ENCODE measurements around the gene TAS2R5. TPM values are rescaled to one million over a fixed set of nuclear protein-coding genes. Genes with fewer than 3 reads are reported as not detected.

The TAS2R5 gene, protein sequence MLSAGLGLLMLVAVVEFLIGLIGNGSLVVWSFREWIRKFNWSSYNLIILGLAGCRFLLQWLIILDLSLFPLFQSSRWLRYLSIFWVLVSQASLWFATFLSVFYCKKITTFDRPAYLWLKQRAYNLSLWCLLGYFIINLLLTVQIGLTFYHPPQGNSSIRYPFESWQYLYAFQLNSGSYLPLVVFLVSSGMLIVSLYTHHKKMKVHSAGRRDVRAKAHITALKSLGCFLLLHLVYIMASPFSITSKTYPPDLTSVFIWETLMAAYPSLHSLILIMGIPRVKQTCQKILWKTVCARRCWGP
- total RNA-seq = 2.6 and 3.5 TPM in 2 replicates

DNA sequence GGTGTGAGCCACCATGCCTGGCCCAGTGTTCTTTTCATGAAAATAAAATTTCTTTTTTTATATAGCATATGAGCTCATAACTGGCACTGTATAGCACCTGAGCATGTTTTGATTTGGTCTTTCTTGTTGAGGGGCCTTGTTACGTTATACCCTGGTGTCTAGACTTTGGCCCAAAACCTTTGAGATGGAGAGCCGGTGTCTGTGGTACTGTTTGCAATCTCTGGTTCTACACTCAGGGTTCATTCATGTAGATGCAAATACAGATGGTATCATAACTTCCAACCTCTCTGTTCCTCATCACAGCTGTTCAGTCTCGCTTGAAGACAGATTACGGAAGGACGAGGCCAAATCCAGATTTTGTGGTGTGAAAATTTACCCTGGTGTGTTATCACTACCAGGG, at the start of gene TAS2R5:
TSS of gene TAS2R5 (plus strand) at position 301 of the 400 bp plus-strand sequence. CDS start 145 bp downstream, outside the sequence.

DNA sequence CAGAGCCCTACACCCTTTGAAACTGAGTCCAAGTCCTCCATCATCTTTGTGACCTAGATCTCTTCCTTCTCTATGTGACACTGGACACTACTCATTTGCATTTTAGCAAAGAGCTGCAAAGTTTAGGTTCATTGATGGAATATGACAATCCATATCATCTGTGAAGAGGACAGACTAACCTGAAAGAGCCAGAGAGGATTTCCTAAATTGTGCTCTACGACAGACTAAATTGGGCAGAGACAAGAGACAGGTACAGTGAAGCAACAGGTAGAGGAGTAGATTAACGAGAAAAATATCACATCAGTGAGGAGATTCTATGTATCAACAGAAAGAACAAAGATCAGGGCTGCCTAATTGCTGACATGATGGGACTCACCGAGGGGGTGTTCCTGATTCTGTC, 26.2 kb upstream of the TAS2R5 start, which contains the start of gene TAS2R3:
TSS of gene TAS2R3 (plus strand) at position 301 of the 400 bp plus-strand sequence. CDS start at position 363, 62 bp downstream.

DNA sequence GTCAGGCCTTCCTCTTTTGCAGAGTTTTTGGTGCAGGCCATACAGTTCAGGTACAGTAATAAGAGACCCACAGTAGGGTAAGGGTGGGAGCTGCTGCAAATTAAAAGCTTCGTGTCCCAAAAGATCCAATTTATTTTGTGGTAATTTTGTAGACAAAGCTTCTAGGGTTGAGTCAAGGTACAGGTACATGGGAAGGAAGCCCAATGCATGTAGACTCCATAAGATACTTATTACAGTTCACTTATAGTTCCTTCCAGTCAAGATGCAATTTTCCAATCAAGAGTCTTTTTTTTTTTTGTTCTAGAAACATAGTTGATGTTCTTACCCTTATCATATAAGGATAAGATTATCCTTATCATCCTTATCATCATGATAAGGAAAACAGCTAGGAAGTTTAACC, 13.6 kb upstream of the TAS2R5 start, which contains the start of gene TAS2R4:
TSS of gene TAS2R4 (plus strand) at position 301 of the 400 bp plus-strand sequence. CDS start 1,815 bp downstream, outside the sequence.

Other genes with a start within 250 kb of the TAS2R5 start
- 15.3 and 24.0 TPM in 2 replicates for gene AGK, start 238.8 kb upstream of the TAS2R5 start, total RNA-seq
- 6.0 and 7.5 TPM in 2 replicates for gene DENND11, start 88.1 kb upstream of the TAS2R5 start, total RNA-seq
- not detected in 2 replicates for gene WEE2, start 81.9 kb upstream of the TAS2R5 start, total RNA-seq
- 58.5 and 81.2 TPM in 2 replicates for gene SSBP1, start 51.9 kb upstream of the TAS2R5 start, total RNA-seq
- gene TAS2R3, start 26.1 kb upstream of the TAS2R5 start, total RNA-seq = 2.1 and 3.5 TPM in 2 replicates
- 2.1 and 4.3 TPM in 2 replicates for gene TAS2R4, start 13.5 kb upstream of the TAS2R5 start, total RNA-seq
- gene PRSS37, start 51.3 kb downstream of the TAS2R5 start, total RNA-seq = not detected in 2 replicates
- gene OR9A4, start 126.2 kb downstream of the TAS2R5 start, total RNA-seq = not detected in 2 replicates
- gene CLEC5A, start 156.8 kb downstream of the TAS2R5 start, total RNA-seq = not detected in 2 replicates
- under 0.01 TPM in 1 of 2 replicates, not detected in the other for gene TAS2R38, start 183.6 kb downstream of the TAS2R5 start, total RNA-seq
- 2.0 and 6.8 TPM in 2 replicates for gene MGAM, start 205.7 kb downstream of the TAS2R5 start, total RNA-seq